ENCODE measurements around the gene CD47.

The CD47 gene

GRCh38 chr3:108091498-108092250 is 843 bp upstream of the CD47 start:
- no peak for DNase-seq (ENCODE audit: low spot score)

DNA sequence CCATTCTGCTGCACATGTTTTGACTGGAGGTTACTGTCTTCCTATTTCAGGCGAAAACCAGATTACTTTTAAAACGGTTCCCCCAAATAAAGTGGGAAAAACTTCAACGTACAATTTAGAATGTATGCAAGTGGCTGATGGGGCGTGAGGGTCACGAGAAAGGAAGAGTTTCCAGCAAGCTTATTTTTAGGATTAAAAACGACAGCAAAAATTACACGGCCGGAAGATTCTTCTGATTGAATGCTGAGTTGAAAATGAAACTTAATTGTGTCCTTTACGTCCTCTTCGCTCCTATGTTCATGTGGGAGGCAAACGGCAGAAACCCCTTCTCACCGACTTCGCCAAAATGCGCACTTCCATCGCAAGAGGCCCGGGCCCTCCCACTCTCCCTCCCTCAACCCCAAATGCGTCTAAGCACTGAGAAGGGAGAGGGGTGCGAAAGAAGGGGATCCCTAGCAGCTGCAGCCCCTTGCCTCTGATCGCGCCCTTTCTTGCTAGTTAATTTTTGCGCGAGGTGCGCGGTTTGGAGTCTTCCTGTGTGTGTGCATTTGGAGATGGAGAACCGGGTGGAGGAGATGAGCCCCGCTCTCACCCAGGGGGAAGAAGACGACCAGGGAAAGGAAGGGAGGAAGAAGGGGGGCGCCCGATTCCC is 656 bp downstream of the CD47 start:
- peak; percentile 29 for DNase-seq (ENCODE audit: low spot score)

GRCh38 chr3:108089579-108089978 is 1.3 kb downstream of the CD47 start:
- no peak for DNase-seq (ENCODE audit: low spot score)

GRCh38 chr3:108088697-108089096 is 2.1 kb downstream of the CD47 start:
- DNase-seq (ENCODE audit: low spot score), result peak; percentile 20

- DNase-seq (ENCODE audit: low spot score), result no peak
Observed at GRCh38 chr3:108088146-108088545, 2.7 kb downstream of the CD47 start.

DNA sequence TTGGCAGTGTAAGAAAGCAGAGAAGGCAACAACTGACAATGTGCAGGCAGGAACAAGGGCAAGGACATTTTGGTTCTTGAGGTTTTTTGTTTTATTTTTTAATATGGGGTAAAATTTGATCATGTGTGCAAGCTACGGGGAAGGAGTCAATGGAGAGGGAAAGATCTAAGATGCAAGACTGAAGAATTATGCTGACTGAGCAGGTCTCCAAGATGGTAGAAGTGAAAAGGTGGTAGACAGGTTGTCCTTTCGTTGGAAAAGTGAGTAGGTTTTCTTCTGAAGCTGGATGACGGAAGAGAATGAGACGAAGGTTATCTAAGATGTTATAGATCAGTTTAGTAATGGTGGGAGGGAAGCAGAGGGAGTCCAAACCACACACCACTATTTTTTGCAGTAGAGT is 4.2 kb downstream of the CD47 start:
- DNase-seq (ENCODE audit: low spot score), result no peak

- DNase-seq (ENCODE audit: low spot score), result no peak
Observed at GRCh38 chr3:108085810-108086350, 5.0 kb downstream of the CD47 start.

DNA sequence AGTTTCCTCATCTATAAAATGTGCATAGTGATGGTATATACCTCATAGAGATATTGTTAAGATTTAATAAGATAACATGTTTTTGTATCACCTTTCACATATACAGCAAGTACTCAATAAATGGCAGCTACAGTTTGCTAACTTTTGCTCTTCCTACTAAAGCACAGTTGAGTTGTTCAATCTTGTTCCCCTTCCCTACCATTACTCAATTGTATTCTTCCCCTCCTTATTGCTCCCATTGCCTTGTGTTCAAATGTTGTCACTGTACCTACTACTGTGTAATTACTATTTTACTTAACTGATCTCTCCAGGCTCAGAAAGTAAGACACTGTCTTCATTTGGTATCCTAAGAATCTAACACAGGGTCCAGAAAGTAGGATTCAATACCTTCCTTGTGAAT is 5.5 kb downstream of the CD47 start:
- DNase-seq (ENCODE audit: low spot score), result no peak

DNA sequence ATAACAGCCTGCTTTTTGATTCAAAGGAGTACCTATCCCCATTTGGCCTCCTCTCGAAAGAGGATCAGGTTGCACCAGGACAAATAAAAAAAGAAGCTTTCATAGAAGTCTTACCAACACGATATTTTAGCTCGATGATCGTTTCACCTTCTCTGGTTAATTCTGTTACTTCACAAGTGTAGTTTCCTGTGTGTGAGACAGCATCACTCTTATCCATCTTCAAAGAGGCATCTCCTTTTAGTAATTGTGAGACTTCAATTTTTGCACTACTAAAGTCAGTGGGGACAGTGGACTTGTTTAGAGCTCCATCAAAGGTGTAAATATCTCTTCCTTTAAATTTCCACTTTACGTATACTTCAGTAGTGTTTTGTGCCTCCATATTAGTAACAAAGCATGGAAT is 11.0 kb downstream of the CD47 start:
- DNase-seq (ENCODE audit: low spot score), result no peak

- no peak for DNase-seq (ENCODE audit: low spot score)
Observed at GRCh38 chr3:108079043-108079442, 11.8 kb downstream of the CD47 start.

- DNase-seq (ENCODE audit: low spot score), result no peak
Observed at GRCh38 chr3:108076564-108076963, 14.3 kb downstream of the CD47 start.

- DNase-seq (ENCODE audit: low spot score), result no peak
Observed at GRCh38 chr3:108073764-108074431, 16.9 kb downstream of the CD47 start.

GRCh38 chr3:108071368-108071767 is 19.5 kb downstream of the CD47 start:
- no peak for DNase-seq (ENCODE audit: low spot score)

- no peak for DNase-seq (ENCODE audit: low spot score)
Observed at GRCh38 chr3:108070356-108070755, 20.5 kb downstream of the CD47 start.

DNA sequence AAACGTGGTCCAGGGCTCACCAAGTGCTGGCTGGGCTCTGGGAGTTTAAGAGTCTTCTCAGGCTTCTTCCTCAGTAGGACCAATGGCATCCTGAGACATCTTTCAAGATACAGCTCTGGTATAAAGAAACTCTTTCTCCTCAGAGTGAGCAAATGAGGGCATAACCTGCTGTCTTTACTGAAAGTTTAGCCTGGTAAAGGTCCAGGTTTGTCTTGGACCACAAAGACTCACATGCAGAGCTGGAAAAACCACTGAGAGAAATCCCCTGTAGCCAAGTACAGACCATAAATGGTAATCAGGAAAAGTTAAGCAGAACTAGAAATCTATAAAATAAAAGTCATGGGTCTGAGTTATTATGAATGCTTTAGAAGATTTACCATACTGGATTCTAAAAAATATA is 23.1 kb downstream of the CD47 start:
- no peak for DNase-seq (ENCODE audit: low spot score)

DNA sequence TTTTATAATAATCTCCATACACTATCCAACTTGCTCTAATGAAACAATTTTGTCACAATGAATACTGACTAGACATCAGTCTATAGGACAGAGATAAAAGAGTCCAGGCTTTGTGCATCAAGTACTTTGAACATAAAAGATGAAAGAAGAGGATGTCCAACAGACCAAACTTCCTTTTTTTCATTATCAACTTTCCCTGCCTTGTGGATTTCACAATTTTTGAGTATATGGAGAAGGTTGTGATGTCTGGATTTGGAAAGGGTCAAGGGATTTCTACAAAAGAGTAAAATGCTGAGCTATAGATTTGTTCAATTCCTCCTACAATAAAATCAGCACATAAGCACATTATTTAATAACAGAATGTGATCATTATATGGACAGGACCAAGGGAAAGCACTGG is 25.7 kb downstream of the CD47 start:
- DNase-seq (ENCODE audit: low spot score), result no peak

DNA sequence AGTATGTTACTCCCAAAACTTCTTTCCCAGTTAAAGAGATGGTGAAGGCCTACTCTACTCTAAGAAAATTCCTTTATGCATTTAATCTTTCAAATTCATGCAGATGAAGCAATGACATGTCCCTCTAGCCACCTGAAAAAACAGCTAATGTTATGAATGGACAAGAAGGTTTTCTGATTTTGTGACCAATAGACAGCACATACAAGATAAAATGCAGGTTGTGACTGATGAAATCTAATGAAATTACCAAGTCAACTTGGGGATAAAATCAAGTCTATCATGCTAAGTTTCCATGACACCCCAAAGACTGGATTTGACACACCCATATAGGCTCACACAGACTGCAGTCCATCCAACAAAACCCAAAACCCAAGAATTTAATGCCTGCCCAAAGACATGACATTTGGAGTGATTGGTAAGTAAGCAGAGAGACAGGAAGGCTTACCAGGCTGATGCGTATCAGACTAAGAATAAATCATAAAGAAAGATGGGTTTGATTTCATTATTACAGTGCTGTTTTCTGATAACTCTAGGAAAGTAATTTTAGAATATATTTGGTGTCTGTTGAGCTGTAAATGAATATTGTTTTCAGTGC is 26.4 kb downstream of the CD47 start:
- no peak for DNase-seq (ENCODE audit: low spot score)

- no peak for DNase-seq (ENCODE audit: low spot score)
Observed at GRCh38 chr3:108062051-108062450, 28.8 kb downstream of the CD47 start.

DNA sequence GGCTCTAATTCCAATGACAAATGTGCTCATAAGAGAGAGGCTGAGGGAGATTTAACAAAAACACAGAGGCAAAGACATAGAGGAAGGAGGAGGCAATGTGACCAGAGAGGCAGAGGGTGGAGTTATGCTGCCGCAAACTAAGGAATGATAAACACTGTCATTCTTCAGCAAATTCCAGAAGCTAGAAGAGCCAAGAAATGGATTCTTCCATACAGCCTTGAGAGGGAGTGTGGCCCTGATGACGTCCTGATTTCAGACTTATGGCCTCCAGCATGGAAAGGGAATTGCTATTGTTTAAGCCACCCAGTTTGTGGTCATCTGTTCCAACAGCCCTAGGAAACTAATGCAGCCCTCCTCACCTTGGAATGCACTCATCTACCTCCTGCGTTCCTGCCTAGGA is 30.5 kb downstream of the CD47 start:
- DNase-seq (ENCODE audit: low spot score), result peak; percentile 67

DNA sequence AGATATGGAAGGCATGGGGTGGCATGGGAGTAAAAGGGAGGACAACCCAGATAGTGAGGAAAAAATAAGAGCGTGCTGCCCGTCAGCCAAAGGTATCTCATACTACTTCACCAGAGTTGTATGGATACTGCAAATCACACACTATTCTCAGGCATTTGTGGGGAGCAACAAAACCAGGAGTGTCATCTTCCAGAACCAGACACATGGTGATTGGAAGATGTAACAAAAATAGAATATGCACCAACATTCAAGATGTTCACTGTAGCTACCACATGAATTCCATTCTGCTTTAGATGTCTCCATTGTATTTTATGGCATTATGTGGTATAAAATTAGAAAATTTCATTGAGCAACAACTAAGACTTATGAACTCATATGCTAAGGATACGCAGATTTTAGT is 34.9 kb downstream of the CD47 start:
- DNase-seq (ENCODE audit: low spot score), result no peak

- no peak for DNase-seq (ENCODE audit: low spot score)
Observed at GRCh38 chr3:108054935-108055334, 35.9 kb downstream of the CD47 start.

- DNase-seq (ENCODE audit: low spot score), result no peak
Observed at GRCh38 chr3:108053483-108053882, 37.3 kb downstream of the CD47 start.

DNA sequence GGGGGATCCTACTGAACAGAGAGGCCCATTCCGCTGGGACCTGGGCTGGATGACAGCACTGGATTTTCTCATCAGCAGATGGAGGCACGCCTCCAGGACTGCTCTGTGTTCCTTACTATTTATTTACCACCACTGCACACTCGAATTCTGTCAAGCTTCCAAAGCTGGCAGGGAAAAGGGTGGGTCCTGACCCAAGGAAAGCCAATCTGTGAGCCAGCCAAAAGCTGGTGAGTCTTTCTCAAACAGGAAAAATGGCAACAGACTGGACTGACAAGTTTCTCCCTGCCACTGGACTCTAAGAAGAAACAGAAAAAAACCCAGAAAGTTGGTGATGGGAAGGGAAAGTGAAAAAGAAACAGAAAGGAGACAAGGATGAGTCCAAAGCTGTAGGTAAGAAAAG is 37.8 kb downstream of the CD47 start:
- no peak for DNase-seq (ENCODE audit: low spot score)
